Fibroblast of skin of right biceps (primary cell): ENCODE results near the gene LBHD2.
"Not testable (repeated sequence)": the region's sequence is repeated elsewhere in the genome, so short reads cannot be mapped to it uniquely, and the experiment has no call there.

Experiments
- DNase-seq: peaks from one replicate; pipeline ENCODE4 v3.0.0-alpha.2; 2013

LBHD2 gene

GRCh38 chr14:103084021-103084919 is at the start of gene LBHD2:
Gene LBHD2, plus strand, starts transcription at chr14:103084210. Its CDS starts 1,803 bp downstream, at chr14:103086013.
- no peak for DNase-seq

DNA sequence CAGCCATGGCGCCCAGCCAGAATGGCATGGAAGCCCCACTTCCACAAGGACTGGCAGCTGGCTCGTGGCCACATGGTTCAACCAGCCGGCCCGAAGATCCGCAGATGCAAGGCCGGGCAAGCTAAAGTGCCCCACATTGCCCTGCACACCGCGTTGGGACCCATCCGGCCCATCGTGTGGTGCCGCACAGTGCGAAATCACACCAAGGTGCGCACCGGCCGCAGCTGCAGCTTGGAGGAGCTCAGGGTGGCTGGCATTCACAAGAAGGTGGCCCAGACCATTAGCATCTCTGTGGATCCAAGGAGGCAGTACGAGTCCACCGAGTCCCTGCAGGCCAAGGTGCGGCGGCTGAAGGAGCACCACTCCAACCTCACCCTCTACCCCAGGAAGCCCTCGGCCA is 42.5 kb upstream of the LBHD2 start:
- DNase-seq: no peak

DNA sequence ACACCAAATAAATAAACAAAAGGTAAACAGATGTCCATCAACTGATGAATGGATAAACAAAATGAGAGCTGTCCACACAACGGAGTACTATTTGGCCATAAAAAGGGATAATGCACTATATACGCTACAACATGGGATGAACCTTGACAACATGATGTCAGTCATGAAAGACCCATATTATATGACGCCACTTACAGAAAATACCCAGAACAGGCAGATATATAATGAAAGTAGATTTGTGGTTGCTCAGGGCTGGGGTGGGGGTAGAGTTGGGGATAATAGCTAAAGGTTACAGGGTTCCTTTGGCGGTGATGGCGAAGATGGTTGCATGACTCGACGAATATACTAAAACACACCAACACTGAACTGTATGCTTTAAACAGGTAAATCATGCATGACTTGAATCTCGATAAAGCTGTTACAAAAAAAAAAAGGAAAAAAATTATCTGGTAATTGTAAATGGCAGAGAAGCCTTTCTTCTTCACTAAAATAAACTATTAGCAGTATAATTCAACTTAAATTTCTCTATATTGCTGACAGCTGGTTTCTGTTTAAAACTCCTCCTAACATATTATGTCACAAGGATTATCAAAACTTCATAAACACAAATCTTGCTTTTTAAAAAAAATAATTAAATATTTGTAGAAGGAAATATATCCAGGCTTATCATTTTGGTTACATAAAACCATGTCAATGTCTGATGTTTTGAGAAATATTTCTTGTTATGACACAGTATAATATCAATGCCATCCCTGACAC is 40.6 kb upstream of the LBHD2 start:
- no peak for DNase-seq

GRCh38 chr14:103045371-103045869 is 38.6 kb upstream of the LBHD2 start:
- DNase-seq: no peak

GRCh38 chr14:103047453-103047852 is 36.6 kb upstream of the LBHD2 start:
- not testable (repeated sequence) for DNase-seq

GRCh38 chr14:103050935-103051334 is 33.1 kb upstream of the LBHD2 start:
- no peak for DNase-seq

DNA sequence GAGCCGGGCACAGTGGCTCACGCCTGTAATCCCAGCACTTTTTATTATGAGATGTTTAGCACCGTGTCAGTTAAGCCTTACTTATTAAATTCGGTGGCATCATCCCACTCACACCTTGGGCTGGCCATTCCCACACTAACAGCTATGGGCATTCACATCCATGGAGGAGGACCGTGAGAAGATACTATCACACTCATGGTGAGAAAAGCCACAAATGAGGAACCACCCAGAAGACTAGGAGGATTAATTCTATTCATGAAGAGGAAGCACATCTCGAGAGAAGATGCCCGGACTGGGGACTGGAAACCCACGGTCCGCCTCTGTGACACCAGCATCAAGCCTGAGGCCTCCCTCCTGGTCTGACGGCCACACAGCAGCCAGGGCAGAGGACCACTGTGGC is 31.6 kb upstream of the LBHD2 start:
- DNase-seq: no peak

DNA sequence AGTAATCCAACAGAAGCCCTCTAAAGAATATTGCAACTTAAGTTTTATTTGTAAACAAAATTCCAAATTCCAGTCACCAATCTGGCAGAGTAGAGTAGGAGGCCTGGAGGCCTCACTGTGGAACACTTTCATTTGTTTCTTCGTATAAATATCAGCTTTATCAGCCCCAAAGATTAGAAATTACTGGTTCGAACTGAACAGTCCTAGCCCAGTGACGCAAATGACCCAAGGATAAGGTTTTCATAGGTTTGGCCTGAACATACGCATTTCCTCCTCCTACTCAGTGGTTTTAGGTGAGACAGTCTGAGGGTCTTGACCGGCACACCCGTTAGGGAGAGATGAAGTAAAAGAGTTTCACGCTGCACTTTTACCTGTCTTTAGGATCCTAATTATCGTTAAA is 28.3 kb upstream of the LBHD2 start:
- DNase-seq: no peak

DNA sequence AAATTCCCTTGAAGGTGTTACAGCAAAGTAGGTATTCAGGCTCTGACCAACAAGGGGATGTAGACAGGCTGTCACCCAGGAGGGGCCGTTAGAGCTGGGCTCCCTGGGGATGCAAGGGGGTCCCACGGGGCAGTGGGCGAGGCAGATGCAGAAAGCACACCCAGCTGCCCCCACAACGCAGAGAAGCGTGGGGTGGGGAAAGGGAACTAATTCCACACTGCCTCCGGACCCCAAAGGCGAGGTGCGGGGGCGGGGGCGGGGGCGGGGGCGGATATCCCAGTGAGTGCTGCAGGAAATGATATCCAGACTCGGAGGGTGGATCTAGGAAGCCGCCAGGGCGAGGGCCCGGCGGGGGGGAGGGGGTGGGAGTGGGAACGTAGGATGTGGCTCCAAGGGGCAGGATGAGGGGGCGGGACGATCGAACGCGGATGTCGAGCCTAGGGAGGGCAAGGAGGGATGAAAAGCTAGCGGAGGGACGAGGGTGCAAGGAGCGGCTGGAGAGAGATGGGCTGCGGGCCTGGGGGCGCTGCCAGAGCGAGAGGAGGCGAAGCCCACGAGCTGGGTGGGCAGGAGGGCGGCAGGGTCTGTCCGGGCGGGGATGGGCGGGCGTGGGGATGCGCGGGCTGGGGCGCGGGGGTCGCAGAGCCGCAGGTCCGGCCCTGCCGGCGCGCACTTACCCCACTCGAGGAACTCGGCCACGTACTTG is 27.5 kb upstream of the LBHD2 start:
- peak; percentile 82 for DNase-seq

DNA sequence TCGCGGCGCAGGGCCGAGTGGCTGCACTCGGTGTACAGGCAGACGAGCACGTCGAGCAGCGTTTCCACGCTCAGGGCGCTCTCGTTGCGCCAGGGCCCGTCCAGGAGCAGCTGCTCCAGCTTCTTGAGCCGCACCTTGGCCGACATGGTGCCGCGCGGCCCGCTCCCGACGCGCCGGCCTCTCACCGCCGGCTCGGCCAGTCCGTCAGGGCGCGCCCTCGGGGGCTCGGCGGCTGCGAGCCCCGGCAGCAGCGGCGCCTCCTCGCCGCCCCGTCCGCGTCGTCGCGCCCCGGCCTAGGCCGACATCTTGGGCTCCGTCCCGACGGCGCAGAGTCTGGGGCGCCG is 27.0 kb upstream of the LBHD2 start:
- peak; percentile 10 for DNase-seq

GRCh38 chr14:103057372-103058163 is 26.4 kb upstream of the LBHD2 start, which contains the start of gene CDC42BPB:
Gene CDC42BPB, minus strand, starts transcription at chr14:103057549. Its CDS starts 376 bp downstream, at chr14:103057173.
- peak; percentile 95 for DNase-seq

DNA sequence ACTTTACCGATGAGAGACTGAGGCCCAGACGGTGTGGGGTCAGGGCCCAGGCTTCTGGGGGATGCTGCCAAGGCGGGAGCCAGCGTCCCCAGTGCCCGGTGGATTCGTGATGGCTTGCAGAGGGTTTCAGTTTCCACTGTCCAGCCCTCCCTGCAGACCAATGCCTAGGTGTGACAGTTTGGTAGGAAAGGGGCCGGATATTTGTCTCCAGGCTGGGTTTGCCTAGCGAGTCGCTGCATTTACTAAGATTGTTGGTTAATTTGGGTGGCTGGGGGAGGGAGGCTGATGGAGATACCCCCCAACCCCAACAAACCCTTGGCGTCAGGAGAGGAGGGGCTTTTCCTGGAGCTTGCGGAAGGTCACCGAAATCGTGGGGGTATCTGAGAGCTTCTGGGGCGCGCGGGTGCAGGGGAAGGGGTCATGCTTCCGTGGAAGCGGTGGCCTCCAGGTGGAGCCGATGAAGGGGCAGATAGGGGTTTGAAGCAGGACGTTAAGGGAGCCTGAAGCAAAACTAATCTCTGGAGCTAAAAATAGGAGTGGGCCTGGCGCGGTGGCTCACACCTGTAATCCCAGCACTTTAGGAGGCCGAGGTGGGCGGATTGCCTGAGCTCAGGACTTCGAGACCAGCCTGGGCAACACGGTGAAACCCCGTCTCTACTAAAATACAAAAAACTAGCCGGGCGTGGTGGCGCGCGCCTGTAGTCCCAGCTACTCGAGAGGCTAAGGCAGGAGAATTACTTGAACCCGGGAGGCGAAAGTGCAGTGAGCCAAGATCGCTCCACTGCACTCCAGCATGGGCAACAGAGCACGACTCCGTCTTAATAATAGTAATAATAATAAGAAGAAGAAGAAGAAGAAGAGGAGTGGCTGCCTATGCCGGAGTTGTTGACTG is 25.6 kb upstream of the LBHD2 start:
- DNase-seq: no peak

DNA sequence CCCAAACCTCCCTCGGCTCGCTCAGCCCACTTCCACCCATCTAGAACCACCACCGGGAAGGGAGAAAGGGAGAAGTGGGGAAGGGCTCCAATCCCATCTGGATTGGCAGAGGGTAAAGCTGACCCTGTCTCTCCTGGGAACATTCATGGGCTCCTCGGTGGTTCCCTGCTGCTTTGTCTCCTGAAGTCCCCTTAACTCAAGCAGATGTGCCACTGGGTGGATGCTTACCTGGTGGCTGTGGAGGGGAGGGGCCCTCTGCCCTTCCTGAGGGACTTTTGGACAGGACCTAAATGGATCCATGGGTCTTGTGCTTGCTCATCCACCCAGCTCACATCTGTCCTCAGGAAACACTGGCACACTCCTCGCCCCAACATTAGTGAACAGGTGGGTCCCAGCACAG is 24.5 kb upstream of the LBHD2 start:
- DNase-seq: no peak

- no peak for DNase-seq
Observed at GRCh38 chr14:103061482-103061976, 22.5 kb upstream of the LBHD2 start.

- no peak for DNase-seq
Observed at GRCh38 chr14:103064436-103064835, 19.6 kb upstream of the LBHD2 start.

GRCh38 chr14:103064978-103065377 is 19.0 kb upstream of the LBHD2 start:
- no peak for DNase-seq

GRCh38 chr14:103065861-103066260 is 18.1 kb upstream of the LBHD2 start:
- DNase-seq: no peak

GRCh38 chr14:103066399-103066798 is 17.6 kb upstream of the LBHD2 start:
- no peak for DNase-seq

DNA sequence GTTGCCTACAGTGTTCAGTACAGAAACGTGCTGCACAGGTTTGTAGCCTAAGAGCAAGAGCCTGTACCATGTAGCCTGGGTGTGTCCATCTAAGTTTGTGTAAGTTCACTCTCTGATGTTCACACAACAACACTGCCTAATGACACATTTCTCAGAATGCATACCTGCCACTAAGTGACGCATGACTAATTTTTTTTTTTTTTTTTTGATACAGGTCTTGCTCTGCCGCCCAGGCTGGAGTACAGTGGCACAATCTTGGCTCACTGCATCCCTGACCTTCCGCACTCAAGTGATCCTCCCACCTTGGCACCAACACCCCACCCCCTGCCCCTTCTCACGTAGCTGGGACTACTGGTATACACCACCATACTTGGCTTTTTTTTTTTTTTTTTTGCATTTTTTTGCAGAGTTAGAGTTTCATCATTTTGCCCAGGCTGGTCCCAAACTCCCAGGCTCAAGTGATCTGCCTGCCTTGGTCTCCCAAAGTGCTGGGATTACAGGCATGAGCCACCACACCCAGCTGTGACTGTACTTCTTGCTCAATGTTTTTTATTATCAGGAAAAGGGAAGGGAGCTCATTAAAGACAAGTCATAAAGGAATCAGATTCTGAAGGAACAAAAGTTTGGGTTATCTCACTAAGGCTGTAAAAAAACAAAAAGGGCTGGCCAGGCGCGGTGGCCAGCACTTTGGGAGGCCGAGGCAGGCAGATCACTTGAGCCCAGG is 16.6 kb upstream of the LBHD2 start:
- peak; percentile 36 for DNase-seq

DNA sequence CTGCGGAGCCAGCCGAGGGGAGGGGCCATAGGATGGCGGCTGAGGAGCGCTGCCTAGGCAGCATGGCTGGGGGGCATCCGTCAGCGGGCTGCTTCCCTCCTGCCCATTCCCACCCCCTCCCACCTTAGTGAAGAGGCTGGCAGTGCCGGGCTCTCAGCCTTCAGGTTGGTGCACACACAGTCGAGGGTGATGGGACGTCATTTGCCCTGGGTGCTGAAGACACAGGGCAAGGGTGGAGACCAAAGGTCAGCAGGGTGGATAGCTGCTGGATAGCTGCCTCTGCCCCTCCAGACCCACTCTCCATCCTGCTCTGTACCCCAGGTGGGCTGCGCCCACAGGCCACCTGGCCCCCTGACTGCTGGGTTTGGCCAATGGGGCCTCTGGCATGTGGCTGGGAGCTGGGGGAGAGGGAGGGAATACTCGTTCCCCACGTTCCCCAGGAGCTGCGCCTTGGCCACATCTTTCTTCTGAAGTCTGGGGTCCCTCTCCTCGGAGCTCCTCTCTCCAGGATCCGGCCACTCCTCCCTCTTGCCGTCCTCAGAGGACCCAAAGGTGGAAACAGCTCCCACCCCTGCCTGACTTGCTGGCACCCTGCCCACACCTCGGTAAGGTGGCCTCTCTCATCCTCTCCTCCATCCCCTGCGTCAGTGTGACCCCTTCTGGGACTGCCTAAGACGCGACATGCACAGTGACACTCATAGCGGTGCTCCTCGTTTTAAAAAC is 15.5 kb upstream of the LBHD2 start:
- no peak for DNase-seq
